Right atrium auricular region (tissue), 2 donors: ENCODE data around the gene CAMK1D. TPM values are rescaled to one million over a fixed set of nuclear protein-coding genes. Genes with fewer than 3 reads are reported as not detected.
"Not testable (repeated sequence)": the region's sequence is repeated elsewhere in the genome, so short reads cannot be mapped to it uniquely, and the experiment has no call there.

ENCODE experiments used
- DNase-seq: peaks from one replicate; pipeline ENCODE4 v3.0.0-alpha.2; 2019; ENCODE audit warnings: low spot score
- H3K27ac ChIP-seq, 2 donors: fragments of 200-600 bp; sonication (generic); 1 replicate in 1 of 2; 2 replicates in 1 of 2; pipeline ENCODE4 v1.5.1; 2016 to 2019
- H3K27me3 ChIP-seq, 2 donors: fragments of 200-600 bp; sonication (generic); one replicate each; pipeline versions ENCODE4 v1.5.1 to v1.6.0; 2017 to 2019
- H3K36me3 ChIP-seq: fragments of 200-600 bp; sonication (generic); one replicate; pipeline ENCODE4 v1.5.1; 2016
- H3K4me1 ChIP-seq, 2 donors: fragments of 200-600 bp; sonication (generic); one replicate each; pipeline versions ENCODE4 v1.5.1 to v1.6.0; 2017 to 2019
- H3K4me3 ChIP-seq, 2 donors: fragments of 200-600 bp; sonication (generic); 1 replicate in 1 of 2; 2 replicates in 1 of 2; pipeline ENCODE4 v1.5.1; 2017 to 2019; ENCODE audit warnings: mild to moderate bottlenecking in 1 of 2, moderate library complexity in 1 of 2
- H3K9me3 ChIP-seq, 2 donors: fragments of 200-600 bp; sonication (generic); one replicate each; pipeline ENCODE4 v1.5.1; 2019
- CTCF ChIP-seq, 2 donors: fragments of 200-600 bp; sonication (generic); IDR thresholded peaks; one replicate each; pipeline ENCODE4 v1.5.1; 2019; ENCODE audit warnings: antibody characterized with exemption in 2 of 2
- total RNA-seq, 2 donors: library from RNA; depleted of rRNA; stranded (reverse); fragments of >200 nt; gene quantifications; one replicate each; pipeline ENCODE4 v1.1.0, GENCODE V29; 2016

The CAMK1D gene
- total RNA-seq, 2 donors from 2014 or later: 24.5 to 27.2 TPM

- Histone ChIP-seq H3K36me3 (no peaks in the 10 kb centered on the region), H3K4me1 (peaks cover 0 to 6% of the 10 kb centered on the region in 2 donors), H3K4me3 (no peak overlapping the region), H3K27ac (no peak overlapping the region), H3K9me3 (no peaks in the 10 kb centered on the region), H3K27me3 (no peaks in the 10 kb centered on the region)
- DNase-seq: no peak
- TF ChIP-seq CTCF (IDR thresholded peaks at IDR 0.05): no peak
Observed at GRCh38 chr10:12492016-12492415, 142.7 kb downstream of the CAMK1D start.

- not testable (repeated sequence) for H3K27me3 ChIP-seq, H3K27ac ChIP-seq, H3K4me3 ChIP-seq, H3K36me3 ChIP-seq, H3K9me3 ChIP-seq
- H3K4me1 ChIP-seq: peaks cover 0 to 37% of the 10 kb centered on the region in 2 donors
- DNase-seq: peak; percentile 38
Observed at GRCh38 chr10:12497046-12497445, 147.7 kb downstream of the CAMK1D start.

GRCh38 chr10:12499076-12499986, 150.0 kb downstream of the CAMK1D start:
- Histone ChIP-seq H3K4me1 (peaks cover 0 to 41% of the 10 kb centered on the region in 2 donors), H3K4me3 (no peak overlapping the region), H3K9me3 (no peaks in the 10 kb centered on the region), H3K36me3 (no peaks in the 10 kb centered on the region), H3K27me3 (no peaks in the 10 kb centered on the region), H3K27ac (peak overlapping the region; percentile 3 to 8)
- peak; percentile 67 for DNase-seq
- TF ChIP-seq CTCF (IDR thresholded peaks at IDR 0.05): no peak

GRCh38 chr10:12500381-12501303, 151.3 kb downstream of the CAMK1D start:
- Histone ChIP-seq H3K27me3 (no peaks in the 10 kb centered on the region), H3K9me3 (no peaks in the 10 kb centered on the region), H3K36me3 (no peaks in the 10 kb centered on the region), H3K4me1 (peaks cover 0 to 41% of the 10 kb centered on the region in 2 donors), H3K4me3 (no peak overlapping the region), H3K27ac (no peak overlapping the region)
- TF ChIP-seq CTCF (IDR thresholded peaks at IDR 0.05): no peak
- DNase-seq: peak; percentile 53

- Histone ChIP-seq H3K4me1 (peaks cover 0 to 41% of the 10 kb centered on the region in 2 donors), H3K27me3 (no peaks in the 10 kb centered on the region), H3K9me3 (no peaks in the 10 kb centered on the region), H3K4me3 (no peak overlapping the region), H3K36me3 (no peaks in the 10 kb centered on the region), H3K27ac (no peak overlapping the region)
- DNase-seq: no peak
- TF ChIP-seq CTCF (IDR thresholded peaks at IDR 0.05): no peak
Observed at GRCh38 chr10:12501324-12501723, 152.0 kb downstream of the CAMK1D start.
